ENCODE measurements around the gene NLRX1. TPM values are rescaled to one million over a fixed set of nuclear protein-coding genes. Genes with fewer than 3 reads are reported as not detected.
"Not testable (repeated sequence)": the region's sequence is repeated elsewhere in the genome, so short reads cannot be mapped to it uniquely, and the experiment has no call there.

The NLRX1 gene
- total and polyA plus RNA-seq, 4 donors: 4.2 to 12.0 (median 10.4) TPM

GRCh38 chr11:119198925-119199324 lies 30.4 kb downstream of the NLRX1 start:
- Histone ChIP-seq H3K4me1 (ENCODE audit: control insufficient read depth in 4 of 4, insufficient read depth in 4 of 4, low read length in 3 of 4) (peaks cover 0 to 5% (median 0%) of the 10 kb centered on the region in 4 donors), H3K4me3 (ENCODE audit: low read depth in 1 of 3, low read length in 3 of 3) (no peak overlapping the region), H3K9me3 (ENCODE audit: control insufficient read depth in 4 of 4, low read length in 3 of 4) (no peaks in the 10 kb centered on the region), H3K36me3 (ENCODE audit: control insufficient read depth in 4 of 4, insufficient read depth in 3 of 4, low read depth in 1 of 4, low read length in 3 of 4) (no peaks in the 10 kb centered on the region), H3K27ac (ENCODE audit: low read depth in 1 of 2, low read length in 2 of 2) (no peak overlapping the region), H3K27me3 (ENCODE audit: control insufficient read depth in 4 of 4, insufficient read depth in 4 of 4, low read length in 3 of 4) (no peaks in the 10 kb centered on the region), H3K9ac (ENCODE audit: low read depth in 1 of 2, low read length in 2 of 2) (no peak overlapping the region)
- WGBS: 92% methylated on average over 6 of the region's 6 CpGs
- TF ChIP-seq JUND (IDR thresholded peaks at IDR 0.05) (no peak), HNF4A (conservative IDR thresholded peaks at IDR 0.05) (no peak), GABPA (IDR thresholded peaks at IDR 0.05 in 1 of 2, conservative IDR thresholded peaks at IDR 0.05 in 1 of 2) (no peak), RXRA (IDR thresholded peaks at IDR 0.05) (no peak), FOXA1 (IDR thresholded peaks at IDR 0.05) (no peak), HNF4G (IDR thresholded peaks at IDR 0.05) (no peak), SP1 (IDR thresholded peaks at IDR 0.05) (no peak), ZBTB33 (IDR thresholded peaks at IDR 0.05) (no peak), REST (IDR thresholded peaks at IDR 0.05) (no peak), CTCF (IDR thresholded peaks at IDR 0.05; ENCODE audit: low read depth, low read length, missing input control) (no peak), RAD21 (IDR thresholded peaks at IDR 0.05) (no peak), ATF3 (IDR thresholded peaks at IDR 0.05) (no peak)
- no peak for DNase-seq (ENCODE audit: low spot score)

- not testable (repeated sequence) for H3K27me3 ChIP-seq (ENCODE audit: control insufficient read depth in 4 of 4, insufficient read depth in 4 of 4, low read length in 3 of 4); H3K9me3 ChIP-seq (ENCODE audit: control insufficient read depth in 4 of 4, low read length in 3 of 4); H3K9ac ChIP-seq (ENCODE audit: low read depth in 1 of 2, low read length in 2 of 2); DNase-seq (ENCODE audit: low spot score); H3K36me3 ChIP-seq (ENCODE audit: control insufficient read depth in 4 of 4, insufficient read depth in 3 of 4, low read depth in 1 of 4, low read length in 3 of 4); H3K4me1 ChIP-seq (ENCODE audit: control insufficient read depth in 4 of 4, insufficient read depth in 4 of 4, low read length in 3 of 4); H3K4me3 ChIP-seq (ENCODE audit: low read depth in 1 of 3, low read length in 3 of 3); H3K27ac ChIP-seq (ENCODE audit: low read depth in 1 of 2, low read length in 2 of 2)
- WGBS: 91% methylated on average over 5 of the region's 5 CpGs
These were observed 32.7 kb downstream of the NLRX1 start for GRCh38 chr11:119201236-119201635.

All from liver (tissue), 9 donors.